Psoas muscle (tissue), 8 donors: ENCODE data around the gene ZMYM3. TPM values are rescaled to one million over a fixed set of nuclear protein-coding genes. Genes with fewer than 3 reads are reported as not detected.

Experiments
- ATAC-seq, 4 donors: fragments of 200-7000 bp; cut with Tn5 transposase; one replicate each; pipeline ENCODE4 v1.9.1; 2020; ENCODE audit warnings: moderate library complexity in 3 of 4, mild to moderate bottlenecking in 2 of 4
- DNase-seq, 2 donors: peaks; one replicate each; pipeline ENCODE4 v3.0.0-alpha.2; 2020
- H3K27ac ChIP-seq: fragments of 200-600 bp; one replicate; pipeline ENCODE4 v1.8.0; 2022
- H3K27me3 ChIP-seq, 3 donors: fragments of 200-600 bp in 1 of 3; one replicate each; pipeline versions ENCODE4 v1.6.1 to v1.8.0; 2013 to 2022; ENCODE audit warnings: low read length in 2 of 3, mild to moderate bottlenecking in 2 of 3, moderate library complexity in 1 of 3; ENCODE audit not compliant: insufficient read depth in 3 of 3
- H3K36me3 ChIP-seq, 2 donors: fragments of 200-600 bp in 1 of 2; one replicate each; pipeline versions ENCODE4 v1.6.1 to v1.8.0; 2013 to 2022; ENCODE audit warnings: low read depth in 1 of 2, mild to moderate bottlenecking in 1 of 2, moderate library complexity in 1 of 2; ENCODE audit not compliant: insufficient read depth in 1 of 2
- H3K4me1 ChIP-seq: fragments of 200-600 bp; one replicate; pipeline ENCODE4 v1.8.0; 2022
- H3K4me3 ChIP-seq: fragments of 200-600 bp; one replicate; pipeline ENCODE4 v1.8.0; 2022; ENCODE audit warnings: mild to moderate bottlenecking
- H3K9me3 ChIP-seq: fragments of 200-600 bp; one replicate; pipeline ENCODE4 v1.8.0; 2022
- CTCF ChIP-seq: fragments of 200-600 bp; IDR thresholded peaks from one replicate; pipeline ENCODE4 v1.8.0; 2022; ENCODE audit warnings: antibody characterized with exemption
- WGBS, 3 donors: extraction: QIAGEN DNeasy Blood & Tissue Kit; methylation state at CpG; one replicate each; pipeline versions ENCODE4 v1.1.6 to v1.1.7; 2013; 5-methylcytosine and 5-hydroxymethylcytosine counted together
- intact Hi-C, 2 donors: fragments of 100-400 bp; cut with DNase I; formaldehyde crosslinking; loops; one replicate each; pipeline versions ENCODE4 v1.11.0 to v1.14.2; 2022
- polyA plus RNA-seq, 3 donors: library from polyadenylated mRNA; stranded (reverse); fragments of 200-250 nt; gene quantifications; one replicate each; pipeline ENCODE4 v1.2.3, GENCODE V29; 2013
- total RNA-seq, 4 donors: library from RNA; stranded (reverse); fragmentation: NEBNext Ultra II Directional in 2 of 4; extraction: Animal tissue kit (Norgen Biotek cat#: 25700) in 2 of 4; gene quantifications; one replicate each; pipeline versions ENCODE4 v1.2.1 to v1.2.4, GENCODE V29; 2021 to 2023
- donor health status: healthy with polysubstance abuse.
- donor health status: DM: no; HTN: no; CAD: no; lungs with moderate emphysema.
- donor health status: Bipolar disorder and iron deficiency.
- donor health status: healthy.
- donor health status: DM: yes; HTN: yes; CAD: no.
- donor health status: DM: no; HTN: no; CAD: no.
- donor health status: DM: no; HTN: no; CAD: no.
- donor health status: DM: yes; HTN: yes; CAD: no.

Gene ZMYM3
- total and polyA plus RNA-seq, 7 donors = 2.5 to 10.6 (median 6.3) TPM

GRCh38 chrX:71222929-71223328 is 31.0 kb downstream of the ZMYM3 start, which contains the start of gene GJB1:
Gene GJB1, plus strand, starts transcription at chrX:71223224. Its CDS starts 484 bp downstream, at chrX:71223708.
- ATAC-seq (no peak), DNase-seq (no peak)
- no peak within 1 kb of the TSS for H3K4me3 ChIP-seq
- TF ChIP-seq CTCF = no peak
- 63 to 68% (median 64%) methylated on average over 8 to 18 of the region's 18 CpGs for WGBS, 3 donors
- H3K27me3 ChIP-seq = peaks cover 0 to 27% (median 0%) of the 10 kb centered on the region in 3 donors
- H3K27ac ChIP-seq = no peak within 1 kb of the TSS
- H3K36me3 ChIP-seq = no peaks in the 10 kb centered on the region
- H3K9me3 ChIP-seq = no peaks in the 10 kb centered on the region
- intact Hi-C loops = no loop called here
- no peaks in the 10 kb centered on the region for H3K4me1 ChIP-seq

GRCh38 chrX:71221145-71221544 is 32.8 kb downstream of the ZMYM3 start:
- H3K36me3 ChIP-seq = no peaks in the 10 kb centered on the region
- no peak for ATAC-seq
- intact Hi-C loops = no loop called here
- H3K9me3 ChIP-seq = no peaks in the 10 kb centered on the region
- WGBS, 3 donors = 81 to 100% (median 88%) methylated on average over 1 of the region's 1 CpG
- no peak overlapping the region for H3K27ac ChIP-seq
- no peak for DNase-seq
- H3K4me3 ChIP-seq = no peak overlapping the region
- peaks cover 0 to 27% (median 0%) of the 10 kb centered on the region in 3 donors for H3K27me3 ChIP-seq
- H3K4me1 ChIP-seq = no peaks in the 10 kb centered on the region
- no peak for TF ChIP-seq CTCF

- ATAC-seq = no peak
- WGBS, 3 donors = 88 to 89% (median 88%) methylated on average over 6 of the region's 6 CpGs
- intact Hi-C loops = no loop called here
- Histone ChIP-seq H3K9me3 (no peaks in the 10 kb centered on the region), H3K4me1 (no peaks in the 10 kb centered on the region), H3K4me3 (no peak overlapping the region), H3K36me3 (no peaks in the 10 kb centered on the region), H3K27me3 (peaks cover 0 to 26% (median 0%) of the 10 kb centered on the region in 3 donors), H3K27ac (no peak overlapping the region)
- DNase-seq = no peak
- TF ChIP-seq CTCF = no peak
Observed at GRCh38 chrX:71217298-71217697, 36.6 kb downstream of the ZMYM3 start.

GRCh38 chrX:71216485-71216884 is 37.5 kb downstream of the ZMYM3 start:
- TF ChIP-seq CTCF = no peak
- Histone ChIP-seq H3K27ac (no peak overlapping the region), H3K4me1 (no peaks in the 10 kb centered on the region), H3K4me3 (no peak overlapping the region), H3K36me3 (no peaks in the 10 kb centered on the region), H3K27me3 (peaks cover 0 to 26% (median 0%) of the 10 kb centered on the region in 3 donors), H3K9me3 (no peaks in the 10 kb centered on the region)
- DNase-seq = no peak
- no peak for ATAC-seq
- intact Hi-C loops = no loop called here
- WGBS, 3 donors = 18 to 53% (median 31%) methylated on average over 6 of the region's 6 CpGs

- Histone ChIP-seq H3K36me3 (no peaks in the 10 kb centered on the region), H3K27ac (no peak overlapping the region), H3K27me3 (peaks cover 0 to 22% (median 0%) of the 10 kb centered on the region in 3 donors), H3K4me1 (no peaks in the 10 kb centered on the region), H3K4me3 (no peak overlapping the region), H3K9me3 (no peaks in the 10 kb centered on the region)
- WGBS, 3 donors = 70 to 78% (median 72%) methylated on average over 7 to 10 of the region's 10 CpGs
- intact Hi-C loops = no loop called here
- no peak for ATAC-seq
- DNase-seq = no peak
- no peak for TF ChIP-seq CTCF
Observed at GRCh38 chrX:71215338-71215912, 38.5 kb downstream of the ZMYM3 start.
